ENCODE measurements around the gene SMARCD1. TPM values are rescaled to one million over a fixed set of nuclear protein-coding genes. Genes with fewer than 3 reads are reported as not detected.

SMARCD1 gene
- total and polyA plus RNA-seq, 4 donors, result 4.6 to 24.4 (median 15.3) TPM

GRCh38 chr12:50121641-50122040, 36.5 kb downstream of the SMARCD1 start (continued):
- TF ChIP-seq REST (IDR thresholded peaks at IDR 0.05), result no peak

- H3K36me3 ChIP-seq (ENCODE audit: control insufficient read depth in 4 of 4, insufficient read depth in 3 of 4, low read depth in 1 of 4, low read length in 3 of 4), result peaks cover 8 to 38% (median 24%) of the 10 kb centered on the region in 4 donors
- no peak for DNase-seq (ENCODE audit: low spot score)
Observed at GRCh38 chr12:50123203-50123602, 38.1 kb downstream of the SMARCD1 start.

GRCh38 chr12:50127546-50127945, 42.4 kb downstream of the SMARCD1 start:
- H3K36me3 ChIP-seq (ENCODE audit: control insufficient read depth in 4 of 4, insufficient read depth in 3 of 4, low read depth in 1 of 4, low read length in 3 of 4), result peaks cover 2 to 30% (median 21%) of the 10 kb centered on the region in 4 donors
- 89% methylated on average over 2 of the region's 2 CpGs for WGBS

More at GRCh38 chr12:50123203-50123602, 38.1 kb downstream of the SMARCD1 start:
- 86% methylated on average over 2 of the region's 2 CpGs for WGBS
- Histone ChIP-seq H3K4me3 (ENCODE audit: low read depth in 1 of 3, low read length in 3 of 3) (no peak overlapping the region), H3K9me3 (ENCODE audit: control insufficient read depth in 4 of 4, low read length in 3 of 4) (no peaks in the 10 kb centered on the region), H3K27me3 (ENCODE audit: control insufficient read depth in 4 of 4, insufficient read depth in 4 of 4, low read length in 3 of 4) (no peaks in the 10 kb centered on the region), H3K4me1 (ENCODE audit: control insufficient read depth in 4 of 4, insufficient read depth in 4 of 4, low read length in 3 of 4) (no peaks in the 10 kb centered on the region), H3K9ac (ENCODE audit: low read depth in 1 of 2, low read length in 2 of 2) (no peak overlapping the region), H3K27ac (ENCODE audit: low read depth in 1 of 2, low read length in 2 of 2) (no peak overlapping the region)
- TF ChIP-seq RXRA (IDR thresholded peaks at IDR 0.05), result no peak
- no peak for TF ChIP-seq ZBTB33 (IDR thresholded peaks at IDR 0.05)
- TF ChIP-seq SP1 (IDR thresholded peaks at IDR 0.05), result no peak
- TF ChIP-seq GABPA (IDR thresholded peaks at IDR 0.05 in 1 of 2, conservative IDR thresholded peaks at IDR 0.05 in 1 of 2), result no peak
- TF ChIP-seq NR2F2 (IDR thresholded peaks at IDR 0.05), result no peak
- TF ChIP-seq TAF1 (conservative IDR thresholded peaks at IDR 0.05), result no peak

GRCh38 chr12:50129290-50129689, 44.1 kb downstream of the SMARCD1 start:
- DNase-seq (ENCODE audit: low spot score), result no peak
- 94% methylated on average over 4 of the region's 4 CpGs for WGBS
- no peaks in the 10 kb centered on the region for H3K27me3 ChIP-seq (ENCODE audit: control insufficient read depth in 4 of 4, insufficient read depth in 4 of 4, low read length in 3 of 4)
- H3K4me1 ChIP-seq (ENCODE audit: control insufficient read depth in 4 of 4, insufficient read depth in 4 of 4, low read length in 3 of 4), result peaks cover 0 to 2% (median 0%) of the 10 kb centered on the region in 4 donors
- no peaks in the 10 kb centered on the region for H3K9me3 ChIP-seq (ENCODE audit: control insufficient read depth in 4 of 4, low read length in 3 of 4)
- no peak overlapping the region for H3K9ac ChIP-seq (ENCODE audit: low read depth in 1 of 2, low read length in 2 of 2)
- no peak overlapping the region for H3K4me3 ChIP-seq (ENCODE audit: low read depth in 1 of 3, low read length in 3 of 3)
- no peak overlapping the region for H3K27ac ChIP-seq (ENCODE audit: low read depth in 1 of 2, low read length in 2 of 2)
- TF ChIP-seq YY1 (IDR thresholded peaks at IDR 0.05) (no peak), FOXA1 (IDR thresholded peaks at IDR 0.05) (no peak), RAD21 (IDR thresholded peaks at IDR 0.05) (no peak), HNF4G (IDR thresholded peaks at IDR 0.05) (no peak), MAX (IDR thresholded peaks at IDR 0.05) (no peak), REST (IDR thresholded peaks at IDR 0.05) (no peak)
- peaks cover 0 to 24% (median 17%) of the 10 kb centered on the region in 4 donors for H3K36me3 ChIP-seq (ENCODE audit: control insufficient read depth in 4 of 4, insufficient read depth in 3 of 4, low read depth in 1 of 4, low read length in 3 of 4)

More at GRCh38 chr12:50127546-50127945, 42.4 kb downstream of the SMARCD1 start:
- no peak overlapping the region for H3K27ac ChIP-seq (ENCODE audit: low read depth in 1 of 2, low read length in 2 of 2)
- H3K27me3 ChIP-seq (ENCODE audit: control insufficient read depth in 4 of 4, insufficient read depth in 4 of 4, low read length in 3 of 4), result no peaks in the 10 kb centered on the region
- H3K4me1 ChIP-seq (ENCODE audit: control insufficient read depth in 4 of 4, insufficient read depth in 4 of 4, low read length in 3 of 4), result peaks cover 0 to under 1% (median 0%) of the 10 kb centered on the region in 4 donors
- no peak for DNase-seq (ENCODE audit: low spot score)
- no peak overlapping the region for H3K4me3 ChIP-seq (ENCODE audit: low read depth in 1 of 3, low read length in 3 of 3)
- no peaks in the 10 kb centered on the region for H3K9me3 ChIP-seq (ENCODE audit: control insufficient read depth in 4 of 4, low read length in 3 of 4)
- H3K9ac ChIP-seq (ENCODE audit: low read depth in 1 of 2, low read length in 2 of 2), result no peak overlapping the region
- no peak for TF ChIP-seq GABPA (IDR thresholded peaks at IDR 0.05 in 1 of 2, conservative IDR thresholded peaks at IDR 0.05 in 1 of 2)
